Cerebellar cortex (tissue), 1 donor: ENCODE results near the gene TMOD3.
"Not testable (repeated sequence)": the region's sequence is repeated elsewhere in the genome, so short reads cannot be mapped to it uniquely, and the experiment has no call there.

ENCODE experiments used
- DNase-seq: peaks from one replicate; pipeline ENCODE4 v3.0.0-alpha.2; 2015; ENCODE audit warnings: low spot score

TMOD3 gene

DNA sequence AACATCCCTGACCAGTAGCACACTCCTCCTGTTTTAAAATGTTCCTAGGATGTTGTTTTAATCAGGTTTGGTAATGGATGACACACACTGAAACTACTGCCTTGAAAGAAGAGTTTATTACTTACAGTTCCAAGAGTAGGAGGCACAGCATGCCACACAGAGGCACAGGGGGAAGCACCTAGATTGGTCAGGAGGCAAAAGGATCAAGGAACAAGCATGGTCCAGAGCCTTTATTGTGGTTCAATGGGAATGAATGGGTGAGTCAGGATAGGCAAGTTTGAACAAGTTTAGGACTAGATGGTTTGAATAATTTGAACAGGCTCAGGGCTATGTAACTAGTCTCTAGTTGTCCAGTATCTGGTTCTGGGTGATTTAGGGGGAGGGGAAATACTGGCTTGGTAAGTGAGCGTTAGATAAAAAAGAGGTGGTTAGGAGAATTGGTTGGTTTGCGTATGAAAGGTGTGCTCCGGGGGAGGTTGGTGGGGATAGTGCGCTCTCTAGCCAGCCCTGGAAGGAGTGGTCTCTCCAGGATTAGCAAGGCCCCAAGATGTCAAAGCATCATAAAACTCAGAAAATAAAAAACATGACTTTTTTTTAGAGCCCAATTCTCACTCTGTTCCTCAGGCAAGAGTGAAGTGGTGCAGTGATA lies 35.1 kb downstream of the TMOD3 start:
- DNase-seq, result no peak

DNA sequence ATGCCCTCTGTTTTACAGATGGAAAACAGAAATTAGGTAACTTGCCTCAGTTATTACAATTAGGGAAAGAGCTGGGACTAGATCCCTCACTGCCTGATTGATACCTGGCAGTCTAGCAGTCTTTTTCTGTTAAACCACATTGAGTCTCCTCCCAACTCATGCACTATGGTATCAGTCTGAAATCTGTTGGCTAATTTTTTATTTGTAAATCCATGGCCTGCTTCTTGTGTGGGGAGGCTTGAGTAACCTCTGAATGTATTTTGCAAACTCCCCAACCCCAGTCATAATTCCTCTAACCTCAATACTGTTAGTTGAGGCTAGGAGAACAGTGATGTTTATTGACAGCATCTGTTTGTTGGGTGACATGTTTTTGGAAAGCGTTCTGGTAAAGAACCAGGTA lies 35.9 kb downstream of the TMOD3 start:
- DNase-seq, result no peak

DNA sequence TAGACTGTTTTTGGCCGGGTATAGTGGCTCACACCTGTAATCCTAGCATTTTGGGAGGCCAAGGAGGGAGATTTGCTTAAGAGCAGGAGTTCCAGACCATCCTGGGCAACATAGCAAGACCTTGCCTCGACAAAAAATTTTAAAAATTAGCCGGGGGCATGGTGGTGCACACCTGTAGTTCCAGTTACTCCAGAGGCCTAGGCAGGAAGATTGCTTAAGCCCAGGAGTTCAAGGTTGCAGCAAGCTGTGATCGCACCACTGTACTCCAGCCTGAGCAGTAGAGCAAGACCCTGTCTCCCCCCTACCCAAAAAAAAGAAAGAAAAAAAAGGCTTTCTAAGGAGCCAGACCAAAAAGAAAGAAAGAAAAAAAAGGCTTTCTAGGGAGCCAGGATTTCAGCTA lies 36.7 kb downstream of the TMOD3 start:
- no peak for DNase-seq

DNA sequence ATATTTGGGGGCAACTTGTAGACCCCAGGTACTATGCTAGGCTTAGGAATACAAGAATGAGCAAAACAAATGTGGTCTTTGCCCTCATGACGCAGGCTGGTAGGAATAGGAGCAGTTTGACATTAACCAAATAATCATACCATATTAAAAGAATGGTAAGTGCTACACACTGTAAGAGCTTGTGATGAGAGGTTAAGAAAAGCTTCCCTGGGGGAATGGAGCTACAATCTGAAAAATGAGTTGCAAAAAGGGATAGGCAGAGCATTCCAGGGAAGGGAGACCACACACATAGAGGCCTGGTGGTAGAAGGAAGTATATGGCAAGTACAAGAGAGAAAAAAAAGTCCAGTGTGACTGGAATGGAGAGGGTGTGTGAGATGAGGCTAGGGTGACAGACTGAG lies 37.3 kb downstream of the TMOD3 start:
- DNase-seq, result no peak

DNA sequence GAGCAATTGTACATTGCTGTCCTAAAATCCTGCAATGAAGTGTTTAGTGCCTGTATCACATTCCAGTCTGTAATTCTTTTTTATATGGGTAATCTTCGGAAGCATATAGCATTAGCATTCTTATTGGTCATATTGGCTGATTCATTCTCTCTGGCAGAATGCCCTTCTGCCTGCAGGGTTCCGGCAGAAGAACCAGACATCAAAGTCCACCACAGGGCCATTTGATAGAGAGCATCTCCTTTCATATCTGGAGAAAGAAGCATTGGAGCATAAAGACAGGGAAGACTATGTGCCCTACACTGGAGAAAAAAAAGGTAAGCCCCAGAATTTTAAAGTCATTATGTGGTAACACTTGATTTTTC lies 39.6 kb downstream of the TMOD3 start:
- no peak for DNase-seq

DNA sequence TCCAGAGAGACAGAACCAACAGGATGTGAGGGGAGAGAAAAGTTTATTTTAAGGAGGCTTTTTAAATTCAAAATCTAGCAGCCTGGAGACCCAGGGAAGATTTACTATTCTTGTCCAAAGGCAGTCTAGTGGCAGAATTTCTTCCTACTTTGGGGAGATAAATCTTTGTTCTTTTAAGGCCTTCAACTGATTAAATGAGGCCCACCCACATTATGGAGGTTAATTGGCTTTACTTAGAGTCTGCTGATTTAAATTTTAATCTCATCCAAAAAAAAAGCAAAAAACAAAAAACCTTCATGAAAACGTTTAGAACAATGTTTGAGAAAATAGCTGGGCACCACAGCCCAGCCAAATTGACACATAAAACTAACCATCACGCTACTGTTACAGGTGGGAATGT lies 41.3 kb downstream of the TMOD3 start:
- DNase-seq, result no peak

DNA sequence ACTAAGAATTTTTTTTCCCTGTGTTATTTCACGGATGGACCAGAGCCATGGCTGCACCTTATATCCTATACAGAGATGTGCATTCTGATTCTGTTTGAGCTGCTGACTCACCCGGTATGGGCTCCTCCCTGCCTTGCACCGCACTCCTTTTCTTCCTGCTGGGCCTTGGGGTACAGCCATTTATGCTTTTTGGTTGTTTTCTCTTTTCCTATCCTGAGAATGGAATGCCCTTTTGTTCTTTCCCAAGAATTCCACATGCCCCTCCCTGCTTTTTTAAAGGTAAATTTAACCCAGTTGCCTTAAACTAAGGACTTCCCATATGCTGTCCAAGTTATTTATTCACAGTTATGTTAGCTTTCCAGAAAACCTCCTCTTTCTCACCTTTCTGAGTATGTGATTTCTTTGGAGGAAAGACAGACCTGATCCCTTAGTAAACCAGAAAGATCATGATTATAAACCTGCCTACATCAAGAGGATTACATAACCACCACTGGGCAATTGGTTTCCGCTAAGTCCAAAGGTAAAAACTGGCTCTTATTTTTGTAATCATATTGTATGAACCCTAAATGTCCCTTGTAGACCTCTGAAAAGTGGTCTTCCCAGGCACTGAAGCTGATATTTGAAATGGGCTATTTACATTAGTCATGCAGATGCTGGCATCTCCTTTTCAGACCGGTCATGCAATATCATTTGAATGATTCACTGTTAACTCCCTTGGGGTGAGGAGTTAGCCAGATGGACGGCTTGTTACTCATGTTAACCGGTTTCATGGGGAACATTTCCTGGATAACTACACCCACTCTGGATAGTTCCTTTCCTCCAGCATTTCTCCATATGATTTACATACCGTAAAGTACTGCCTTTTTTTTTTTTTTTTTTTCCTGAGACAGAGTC lies 45.5 kb downstream of the TMOD3 start:
- peak; percentile 37 for DNase-seq

DNA sequence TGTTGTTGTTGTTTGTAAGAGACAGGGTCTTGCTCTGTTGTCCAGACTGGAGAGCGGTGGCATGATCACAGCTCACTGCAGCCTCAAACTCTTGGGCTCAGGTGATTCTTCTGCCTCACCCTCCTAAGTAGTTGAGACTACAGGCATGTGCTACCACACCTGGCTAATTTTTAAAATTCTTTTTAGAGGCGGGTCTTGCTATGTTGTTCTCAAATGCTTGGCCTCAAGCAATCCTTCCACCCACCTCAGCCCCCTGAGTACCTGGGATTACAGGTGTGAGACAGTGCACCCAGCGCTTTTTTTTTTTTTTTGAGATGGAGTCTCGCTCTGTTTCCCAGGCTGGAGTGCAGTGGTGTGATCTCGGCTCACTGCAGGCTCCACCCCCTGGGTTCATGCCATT lies 46.7 kb downstream of the TMOD3 start:
- no peak for DNase-seq

DNA sequence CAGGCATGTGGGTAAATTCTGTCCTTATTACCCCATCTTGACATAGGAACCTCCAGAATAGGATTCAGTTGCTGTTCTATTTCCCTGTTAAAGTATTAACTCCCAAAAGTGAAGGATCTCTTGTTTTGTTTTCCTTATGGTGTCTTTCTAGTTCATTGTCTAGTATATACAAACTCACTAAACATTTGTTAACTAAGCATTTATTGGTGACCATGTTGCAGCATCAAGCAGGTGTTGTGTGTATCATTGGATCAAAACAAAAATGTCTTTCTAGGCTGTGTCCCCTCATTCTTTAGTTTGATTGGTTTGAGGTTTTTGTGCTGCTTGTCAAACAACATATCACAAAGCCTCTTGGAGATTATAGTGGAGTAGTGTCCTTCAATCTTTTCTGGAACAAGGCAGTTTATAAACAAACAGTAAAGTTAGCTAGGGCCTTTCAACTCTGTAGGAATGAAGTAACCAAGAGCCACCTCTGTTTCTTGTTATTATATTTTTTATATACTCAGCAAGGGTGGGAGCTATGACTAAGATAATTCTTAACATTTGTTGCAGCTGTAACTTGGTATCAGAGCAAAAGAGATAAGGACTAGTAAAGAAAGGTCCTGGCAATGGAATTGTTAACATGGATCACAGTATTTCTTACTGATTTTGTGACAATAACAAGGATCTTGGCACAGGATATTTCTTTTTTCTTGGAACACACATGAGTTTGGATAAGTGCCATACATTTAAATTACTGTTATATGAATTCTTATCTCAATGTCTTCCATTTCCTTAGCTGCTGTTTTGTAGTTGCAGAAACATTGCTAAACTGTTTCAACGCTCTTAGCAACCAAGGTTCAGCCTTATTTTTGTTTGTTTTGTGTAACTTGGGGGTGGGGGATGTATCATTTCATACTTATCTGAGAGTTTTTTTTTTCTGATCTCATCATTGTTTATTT lies 49.3 kb downstream of the TMOD3 start:
- no peak for DNase-seq

DNA sequence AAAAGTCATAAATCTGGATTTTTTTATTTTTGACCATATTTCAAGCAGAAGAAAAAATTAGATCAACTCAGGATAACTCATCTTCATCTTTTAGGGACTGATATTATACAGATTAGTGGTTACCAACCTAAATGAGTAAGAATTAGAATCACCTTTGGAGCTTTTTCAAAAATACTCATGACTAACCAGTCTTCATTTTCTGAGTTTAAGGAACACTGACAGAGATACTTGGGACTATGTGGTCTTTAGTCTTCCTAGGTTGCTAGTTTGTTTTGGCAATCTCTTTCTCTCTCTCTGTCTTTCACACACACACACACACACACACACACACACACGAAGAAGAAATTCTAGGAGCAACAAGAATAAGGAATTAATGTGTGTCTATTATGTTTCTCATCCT lies 50.1 kb downstream of the TMOD3 start:
- no peak for DNase-seq

DNA sequence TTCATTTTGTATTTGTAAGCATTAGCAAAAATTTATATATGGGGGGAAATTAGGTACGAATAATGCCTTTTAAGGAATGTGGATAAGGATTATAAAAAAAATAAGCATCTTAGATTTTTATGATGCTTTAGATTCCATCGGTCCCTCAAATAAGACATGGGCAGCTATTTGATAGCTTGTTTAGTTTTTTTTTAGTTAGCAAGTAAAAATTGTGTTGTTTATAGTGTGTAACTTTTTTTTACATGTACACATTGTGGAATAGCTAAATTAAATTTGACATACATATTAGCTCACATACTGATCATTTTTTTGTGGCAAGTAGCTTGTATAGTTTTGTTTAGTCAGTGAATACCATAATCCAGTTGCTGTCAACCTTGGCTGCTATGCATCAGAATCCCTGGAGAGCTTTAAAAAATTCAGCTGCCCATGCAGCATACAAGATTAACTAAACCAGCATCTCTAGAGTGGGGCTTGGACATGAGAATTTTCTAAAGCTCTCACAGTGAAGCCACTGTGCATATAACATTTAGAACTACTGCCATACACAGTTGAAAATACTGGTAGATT lies 53.9 kb downstream of the TMOD3 start:
- no peak for DNase-seq

DNA sequence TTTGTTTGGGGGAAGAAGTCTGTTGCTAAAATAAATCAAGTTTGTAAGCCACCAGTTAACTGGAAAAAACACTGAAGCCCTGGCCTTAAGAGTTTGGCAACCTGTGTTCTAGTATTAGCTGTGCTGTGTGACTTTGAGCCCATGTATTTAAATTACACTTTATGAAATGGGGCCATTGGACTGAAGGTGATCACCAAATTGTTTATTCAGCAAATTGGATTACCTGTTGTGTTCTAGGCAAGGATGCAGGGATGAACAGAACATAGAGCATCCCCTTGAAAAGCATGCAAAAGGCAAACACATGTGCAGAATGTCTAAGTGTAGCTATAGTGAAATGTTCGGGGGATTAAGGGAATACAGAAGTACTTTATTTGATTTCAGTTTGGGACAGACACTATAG lies 54.6 kb downstream of the TMOD3 start:
- no peak for DNase-seq

DNA sequence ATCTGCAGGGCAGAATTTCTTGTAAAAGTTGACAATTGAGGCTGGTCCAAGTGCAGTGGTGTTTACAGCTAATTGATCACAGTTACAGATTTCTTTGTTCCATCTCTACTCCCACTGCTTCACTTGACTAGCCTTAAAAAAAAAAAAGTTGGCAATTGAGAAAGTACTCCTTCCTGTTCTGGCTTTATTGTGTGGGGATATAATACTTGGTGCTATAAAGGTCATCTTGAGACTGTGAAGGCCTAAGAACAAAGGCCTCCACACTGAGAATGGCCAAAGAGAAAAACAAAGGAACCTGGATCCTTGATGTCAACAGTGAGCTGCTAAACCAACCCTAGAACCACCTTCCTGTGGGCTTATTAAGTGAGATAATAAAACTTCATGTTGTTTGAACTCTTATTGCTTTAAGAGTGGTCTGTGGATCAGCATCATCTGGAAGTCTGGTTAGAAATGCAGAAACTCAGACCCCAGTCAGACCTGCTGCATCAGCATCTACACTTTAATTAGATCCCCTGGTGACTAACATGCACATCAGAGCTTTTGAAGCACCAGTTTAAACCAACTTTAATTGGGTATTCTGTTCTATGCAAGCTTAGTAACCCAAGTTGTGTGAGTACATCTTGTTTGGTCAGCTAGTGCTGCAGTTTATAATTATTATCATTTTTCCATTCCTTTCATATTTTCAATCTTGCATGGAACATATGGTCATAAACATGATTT lies 55.2 kb downstream of the TMOD3 start:
- DNase-seq, result no peak

DNA sequence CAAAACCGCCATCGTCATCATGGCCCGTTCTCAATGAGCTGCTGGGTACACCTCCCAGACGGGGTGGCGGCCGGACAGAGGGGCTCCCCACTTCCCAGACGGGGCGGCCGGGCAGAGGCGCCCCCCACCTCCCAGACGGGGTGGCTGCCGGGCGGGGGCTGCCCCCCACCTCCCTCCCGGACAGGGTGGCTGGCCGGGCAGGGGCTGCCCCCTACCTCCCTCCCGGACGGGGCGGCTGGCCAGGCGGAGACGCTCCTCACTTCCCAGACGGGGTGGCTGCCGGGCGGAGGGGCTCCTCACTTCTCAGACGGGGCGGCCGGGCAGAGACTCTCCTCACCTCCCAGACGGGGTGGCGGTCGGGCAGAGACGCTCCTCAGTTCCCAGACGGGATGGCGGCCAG lies 56.3 kb downstream of the TMOD3 start:
- not testable (repeated sequence) for DNase-seq

DNA sequence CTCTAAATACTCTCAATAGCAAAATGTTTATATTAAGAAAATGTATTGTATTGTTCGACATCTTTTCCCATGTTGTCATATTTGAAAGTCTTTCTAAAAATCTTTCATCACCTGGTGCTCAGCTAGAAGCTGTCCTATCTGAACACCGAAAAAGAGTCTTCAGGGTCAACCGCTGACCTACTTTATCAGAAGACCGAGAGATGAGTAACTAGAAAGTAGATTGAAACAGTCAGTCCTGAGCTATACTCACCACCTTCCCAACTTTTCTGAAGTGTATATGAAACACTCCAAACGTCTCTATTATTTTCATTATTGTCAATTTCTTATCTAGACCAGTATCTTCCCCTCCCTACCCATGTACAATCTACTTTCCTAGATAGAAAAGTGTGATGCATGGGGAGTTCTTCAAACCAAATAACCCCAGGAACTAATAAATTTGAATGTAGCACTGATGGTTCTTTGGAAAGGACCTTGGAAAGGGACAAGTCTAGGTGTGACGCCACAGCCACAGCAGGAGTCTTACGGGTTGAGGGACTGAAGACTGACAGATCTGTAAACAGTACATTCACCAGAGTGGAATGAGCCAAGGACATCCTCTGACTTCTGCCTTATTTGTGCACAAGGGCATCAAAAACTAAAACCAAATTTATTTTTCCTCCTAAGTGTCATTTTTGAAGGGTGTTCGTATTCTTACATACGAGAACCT lies 58.6 kb downstream of the TMOD3 start:
- no peak for DNase-seq

DNA sequence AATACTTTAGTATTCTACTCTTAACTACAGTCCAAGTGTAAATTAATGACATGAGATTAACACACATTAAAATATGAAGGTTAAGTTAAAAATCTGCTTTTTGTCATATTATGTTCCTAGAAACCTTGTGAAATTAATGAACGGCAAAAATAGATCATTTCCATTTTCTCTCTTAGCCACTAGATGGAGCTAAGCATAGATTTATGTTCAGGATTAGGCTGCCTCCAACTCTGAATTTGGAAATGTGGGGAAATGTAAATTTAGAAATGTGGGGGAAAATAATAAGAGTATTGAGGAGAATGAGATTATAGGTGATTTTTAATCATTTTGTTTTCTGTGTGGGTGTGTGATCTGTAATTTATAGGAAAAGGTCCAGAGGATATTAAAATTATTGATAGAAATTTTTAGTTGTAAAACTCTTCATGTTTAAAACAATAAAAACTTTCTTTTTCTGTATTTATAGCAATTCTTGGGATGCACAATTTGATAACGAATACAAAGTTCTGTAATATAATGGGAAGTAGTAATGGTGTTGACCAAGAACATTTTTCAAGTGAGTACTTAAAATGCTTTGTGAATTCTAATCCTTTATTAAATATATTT lies 59.2 kb downstream of the TMOD3 start:
- peak; percentile 43 for DNase-seq

DNA sequence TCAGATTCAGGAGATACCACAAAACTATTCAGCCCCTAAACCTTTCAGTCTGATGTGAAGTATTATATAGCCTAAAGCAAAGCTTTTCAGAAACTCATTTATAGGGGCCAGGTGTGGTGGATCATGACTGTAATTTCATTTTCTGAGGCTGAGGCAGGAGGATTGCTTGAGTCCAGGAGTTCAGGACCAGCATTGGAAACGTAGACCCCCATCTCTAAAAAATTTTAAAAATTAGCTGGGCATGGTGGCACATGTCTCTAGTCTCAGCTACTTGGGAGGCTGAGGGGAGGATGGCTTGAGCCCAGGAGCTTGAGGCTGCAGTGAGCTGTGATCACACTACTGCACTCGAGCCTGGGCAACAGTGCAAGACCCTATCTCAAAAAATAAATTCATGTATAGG lies 60.0 kb downstream of the TMOD3 start:
- DNase-seq, result no peak

DNA sequence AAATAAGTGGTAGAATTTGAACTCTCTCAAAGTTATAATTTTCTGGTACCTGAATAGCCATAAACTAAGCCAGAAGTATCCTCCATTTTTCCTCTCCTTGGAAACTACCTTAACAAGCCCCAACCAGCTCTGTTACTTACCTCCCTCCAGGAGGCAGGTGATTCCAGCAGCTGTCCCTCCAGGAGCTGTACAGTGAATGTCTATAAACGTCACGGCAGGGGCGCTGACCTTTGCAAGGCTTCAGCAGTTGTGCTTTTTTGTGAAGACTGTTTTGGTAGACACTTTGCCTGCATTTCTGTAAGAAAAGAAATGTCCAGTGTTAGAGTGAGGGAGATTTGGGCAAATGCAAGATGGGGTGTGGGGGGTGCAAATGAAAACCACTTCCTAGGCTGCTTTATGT lies 75.0 kb downstream of the TMOD3 start:
- DNase-seq, result no peak

DNA sequence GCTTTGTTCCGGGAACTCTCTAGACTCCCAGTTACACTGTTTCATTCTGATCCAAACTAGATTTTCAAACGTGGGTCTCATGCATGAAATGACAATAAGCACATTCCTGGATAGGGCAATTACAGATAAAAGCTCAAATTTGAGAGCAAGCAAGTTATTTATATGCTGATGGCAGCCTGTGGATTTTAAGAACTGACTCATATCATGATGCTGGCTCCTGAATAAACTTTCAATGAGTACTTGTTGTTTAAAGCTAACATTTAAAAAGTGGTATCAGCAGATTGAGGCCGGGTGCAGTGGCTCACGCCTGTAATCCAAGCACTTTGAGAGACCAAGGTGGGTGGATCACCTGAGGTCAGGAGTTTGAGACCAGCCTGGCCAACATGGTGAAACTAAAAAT lies 75.5 kb downstream of the TMOD3 start:
- no peak for DNase-seq

DNA sequence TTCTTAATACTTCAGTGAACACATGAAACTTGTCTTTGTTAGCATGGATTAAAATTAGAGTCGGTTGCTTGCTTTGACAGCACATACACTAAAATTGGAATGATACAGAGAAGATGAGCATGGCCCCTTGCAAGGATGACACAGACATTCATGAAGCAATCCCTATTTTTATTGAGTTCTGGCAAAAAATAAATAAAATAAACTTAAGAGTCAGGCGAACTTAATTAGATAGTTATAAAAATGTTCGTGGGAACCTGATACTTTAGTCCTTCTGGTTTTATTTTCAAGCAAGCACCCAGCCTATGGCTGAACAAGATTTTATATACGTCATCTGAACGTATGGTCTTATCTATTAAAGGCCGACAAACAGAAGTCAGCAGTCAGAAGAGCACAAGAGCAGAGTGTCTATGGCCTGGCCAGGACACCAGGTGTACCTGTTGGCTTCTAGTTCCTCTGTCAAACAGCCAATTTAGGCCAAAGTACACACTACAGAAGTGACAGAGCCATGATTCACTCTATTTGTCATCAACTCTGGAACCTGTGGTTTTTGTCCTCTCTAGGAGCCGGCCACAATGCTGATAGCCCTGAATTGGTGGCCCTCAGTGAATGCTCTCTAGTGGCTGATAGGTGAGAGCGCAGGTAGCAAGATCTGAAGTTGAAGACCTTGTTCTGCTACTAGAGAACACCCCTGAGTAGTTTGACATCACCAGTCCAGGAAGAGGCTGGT lies 77.8 kb downstream of the TMOD3 start:
- no peak for DNase-seq
